Esophagus squamous epithelium (tissue), 5 donors: ENCODE data around the gene MCM3AP. TPM values are rescaled to one million over a fixed set of nuclear protein-coding genes. Genes with fewer than 3 reads are reported as not detected.
"Not testable (repeated sequence)": the region's sequence is repeated elsewhere in the genome, so short reads cannot be mapped to it uniquely, and the experiment has no call there.

ENCODE experiments used
- DNase-seq: peaks from one replicate; lab custom pipeline; 2025; lab: John Stamatoyannopoulos, UW
- H3K27ac ChIP-seq, 4 donors: fragments of 200-600 bp; sonication (generic); one replicate each; pipeline ENCODE4 v1.5.1; 2016 to 2019; ENCODE audit warnings: mild to moderate bottlenecking in 1 of 4
- H3K27me3 ChIP-seq, 4 donors: fragments of 200-600 bp; sonication (generic); 1 replicate in 3 of 4; 2 replicates in 1 of 4; pipeline versions ENCODE4 v1.5.1 to v1.6.0; 2017 to 2021; ENCODE audit warnings: antibody characterized with exemption in 1 of 4
- H3K36me3 ChIP-seq, 3 donors: fragments of 200-600 bp; sonication (generic); one replicate each; pipeline ENCODE4 v1.5.1; 2016 to 2019
- H3K4me1 ChIP-seq, 3 donors: fragments of 200-600 bp; sonication (generic); one replicate each; pipeline ENCODE4 v1.5.1; 2017 to 2019
- H3K4me3 ChIP-seq, 4 donors: fragments of 200-600 bp; sonication (generic); 1 replicate in 3 of 4; 2 replicates in 1 of 4; pipeline ENCODE4 v1.5.1; 2016 to 2019; ENCODE audit warnings: mild to moderate bottlenecking in 2 of 4, moderate library complexity in 1 of 4
- H3K9me3 ChIP-seq, 3 donors: fragments of 200-600 bp; sonication (generic); one replicate each; pipeline ENCODE4 v1.5.1; 2016 to 2019
- POLR2A ChIP-seq, 4 donors: fragments of 450-650 bp; IDR thresholded peaks; one replicate each; pipeline ENCODE4 v1.6.1; 2017; ENCODE audit warnings: antibody characterized with exemption in 4 of 4, mild to moderate bottlenecking in 4 of 4, moderate library complexity in 3 of 4
- WGBS, 2 donors: methylation state at CpG; one replicate each; pipeline ENCODE4 v1.1.5; 2018; 5-methylcytosine and 5-hydroxymethylcytosine counted together
- intact Hi-C: fragments of 100-400 bp; cut with DNase I; formaldehyde crosslinking; loops from one replicate; pipeline ENCODE4 v1.15.0; 2022
- total RNA-seq, 4 donors: library from RNA; depleted of rRNA; stranded (reverse); fragments of >200 nt; gene quantifications; one replicate each; pipeline ENCODE4 v1.1.0, GENCODE V29; 2016
- TF ChIP-seq, protein P1 (sequence below), 6 experiments: fragments of 450-650 bp in 4 of 6; fragments of 200-600 bp in 2 of 6; sonication (generic) in 2 of 6; IDR thresholded peaks; one replicate each; pipeline ENCODE4 v1.5.1; 2016 to 2019; ENCODE audit warnings: antibody characterized with exemption in 6 of 6, mild to moderate bottlenecking in 4 of 6, moderate library complexity in 4 of 6
- donor health status: DM: yes; HTN: yes; CAD: no.

Gene MCM3AP
- total RNA-seq, 4 donors from 2014 or later: 31.3 to 72.7 (median 63.2) TPM

DNA sequence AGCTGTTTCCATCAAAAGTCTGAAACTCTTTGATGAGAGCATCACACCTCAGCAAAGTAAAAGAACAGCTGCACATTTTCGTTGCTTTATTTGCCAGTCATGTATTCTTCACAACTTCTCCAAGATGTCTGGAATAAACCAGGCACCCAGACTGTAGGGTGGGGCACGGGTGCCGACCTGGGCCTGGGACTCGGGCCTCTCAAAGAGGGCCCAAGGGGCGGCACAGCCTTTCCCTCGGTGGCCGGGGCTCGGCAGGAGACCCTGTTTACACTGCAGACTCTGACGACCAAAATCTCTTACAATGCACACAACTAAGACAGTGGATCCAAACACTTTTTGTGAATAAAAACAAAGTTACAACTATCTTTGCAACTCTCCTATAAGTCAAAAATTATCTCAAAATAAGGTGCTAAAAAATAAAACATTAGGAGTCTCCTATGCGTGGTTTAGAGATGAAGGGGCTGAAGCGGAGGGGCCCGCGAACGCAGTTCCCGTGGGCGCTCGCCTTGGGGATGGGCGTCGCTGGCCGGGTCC is 57.5 kb downstream of the MCM3AP start:
- 1% methylated on average over 19 of the region's 20 CpGs for WGBS, 2 donors
- intact Hi-C loops: loop anchor here (10.0 kb wide), 1 partner anchor 97 kb away; the partner anchor contains the start of genes C21orf58 and PCNT
- no peak for DNase-seq
- TF ChIP-seq, protein P1, sequence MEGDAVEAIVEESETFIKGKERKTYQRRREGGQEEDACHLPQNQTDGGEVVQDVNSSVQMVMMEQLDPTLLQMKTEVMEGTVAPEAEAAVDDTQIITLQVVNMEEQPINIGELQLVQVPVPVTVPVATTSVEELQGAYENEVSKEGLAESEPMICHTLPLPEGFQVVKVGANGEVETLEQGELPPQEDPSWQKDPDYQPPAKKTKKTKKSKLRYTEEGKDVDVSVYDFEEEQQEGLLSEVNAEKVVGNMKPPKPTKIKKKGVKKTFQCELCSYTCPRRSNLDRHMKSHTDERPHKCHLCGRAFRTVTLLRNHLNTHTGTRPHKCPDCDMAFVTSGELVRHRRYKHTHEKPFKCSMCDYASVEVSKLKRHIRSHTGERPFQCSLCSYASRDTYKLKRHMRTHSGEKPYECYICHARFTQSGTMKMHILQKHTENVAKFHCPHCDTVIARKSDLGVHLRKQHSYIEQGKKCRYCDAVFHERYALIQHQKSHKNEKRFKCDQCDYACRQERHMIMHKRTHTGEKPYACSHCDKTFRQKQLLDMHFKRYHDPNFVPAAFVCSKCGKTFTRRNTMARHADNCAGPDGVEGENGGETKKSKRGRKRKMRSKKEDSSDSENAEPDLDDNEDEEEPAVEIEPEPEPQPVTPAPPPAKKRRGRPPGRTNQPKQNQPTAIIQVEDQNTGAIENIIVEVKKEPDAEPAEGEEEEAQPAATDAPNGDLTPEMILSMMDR (IDR thresholded peaks at IDR 0.05): no peak
- TF ChIP-seq POLR2A (IDR thresholded peaks at IDR 0.05): no peak
- peaks cover 0 to 24% (median under 1%) of the 10 kb centered on the region in 3 donors for H3K36me3 ChIP-seq
- H3K4me1 ChIP-seq: peaks cover 20 to 54% (median 28%) of the 10 kb centered on the region in 3 donors
- H3K27me3 ChIP-seq: no peaks in the 10 kb centered on the region
- H3K27ac ChIP-seq: peak overlapping the region; percentile 83 to 96 (median 94)
- peak overlapping the region; percentile 67 to 98 (median 75) for H3K4me3 ChIP-seq
- H3K9me3 ChIP-seq: no peaks in the 10 kb centered on the region

DNA sequence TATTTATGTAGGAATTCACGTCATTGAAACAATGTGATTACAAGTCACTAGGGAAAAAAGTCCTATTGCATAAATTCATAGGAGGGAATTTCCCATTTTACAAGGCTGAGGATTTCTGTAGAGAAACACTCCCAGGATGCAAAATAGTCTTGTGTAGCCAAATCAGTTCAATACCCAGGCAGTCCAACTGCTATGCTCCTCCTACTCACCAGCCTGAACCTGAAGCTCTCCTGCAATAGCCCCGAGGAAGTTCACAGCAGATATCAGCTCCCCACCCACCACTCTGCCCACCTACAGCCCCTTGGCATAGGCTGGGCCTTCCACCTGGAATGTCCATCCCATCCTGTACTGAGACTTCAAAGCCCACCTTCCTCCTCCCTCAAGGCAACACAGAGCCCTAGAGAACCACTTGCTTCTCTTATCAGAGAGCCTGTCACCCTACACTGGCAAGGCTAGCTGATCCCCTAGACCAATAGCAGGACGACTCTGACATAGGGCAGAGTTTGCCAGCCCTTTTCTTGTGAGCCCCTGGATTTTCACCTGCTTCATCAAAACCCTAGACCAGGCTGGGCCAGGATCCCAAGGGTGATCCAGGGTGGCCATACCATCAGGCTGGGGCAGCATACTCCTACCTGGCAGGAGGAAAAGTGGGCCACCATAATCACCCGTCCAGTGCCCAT is 58.4 kb downstream of the MCM3AP start:
- no peak for DNase-seq
- intact Hi-C loops: loop anchor here (10.0 kb wide), 1 partner anchor 98 kb away; the partner anchor contains the start of genes C21orf58 and PCNT
- WGBS, 2 donors: 23 to 35% methylated on average over 3 to 4 of the region's 4 CpGs
- no peaks in the 10 kb centered on the region for H3K27me3 ChIP-seq
- H3K36me3 ChIP-seq: peaks cover 0 to 24% (median 5%) of the 10 kb centered on the region in 3 donors
- peak overlapping the region; percentile 67 to 98 (median 75) for H3K4me3 ChIP-seq
- H3K27ac ChIP-seq: peak overlapping the region; percentile 83 to 96 (median 94)
- TF ChIP-seq, protein P1 (IDR thresholded peaks at IDR 0.05): no peak
- peak in 1 of 4 donors; percentile 41 for TF ChIP-seq POLR2A (IDR thresholded peaks at IDR 0.05)
- peaks cover 20 to 54% (median 28%) of the 10 kb centered on the region in 3 donors for H3K4me1 ChIP-seq
- no peaks in the 10 kb centered on the region for H3K9me3 ChIP-seq

DNA sequence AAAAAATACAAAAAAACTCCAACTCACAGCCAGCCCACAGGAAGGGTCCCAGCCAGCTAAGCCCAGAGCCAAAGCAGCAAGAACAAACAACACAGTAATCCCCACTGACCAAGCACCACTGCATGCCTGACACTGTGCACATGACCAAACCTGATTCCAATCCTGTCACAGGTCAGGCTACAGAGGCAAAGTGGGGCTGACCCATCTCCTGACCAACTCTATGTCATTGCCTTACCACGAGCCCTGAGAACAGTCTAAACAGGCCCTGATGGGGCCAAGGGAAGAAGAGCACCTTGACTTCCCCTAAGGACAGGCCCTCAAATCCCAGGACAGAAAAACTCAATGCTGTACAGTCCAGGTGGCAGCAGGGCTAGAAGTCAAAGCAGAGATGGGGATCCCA is 59.3 kb downstream of the MCM3AP start:
- DNase-seq: no peak
- intact Hi-C loops: loop anchor here (10.0 kb wide), 1 partner anchor 99 kb away; the partner anchor contains the start of genes C21orf58 and PCNT

DNA sequence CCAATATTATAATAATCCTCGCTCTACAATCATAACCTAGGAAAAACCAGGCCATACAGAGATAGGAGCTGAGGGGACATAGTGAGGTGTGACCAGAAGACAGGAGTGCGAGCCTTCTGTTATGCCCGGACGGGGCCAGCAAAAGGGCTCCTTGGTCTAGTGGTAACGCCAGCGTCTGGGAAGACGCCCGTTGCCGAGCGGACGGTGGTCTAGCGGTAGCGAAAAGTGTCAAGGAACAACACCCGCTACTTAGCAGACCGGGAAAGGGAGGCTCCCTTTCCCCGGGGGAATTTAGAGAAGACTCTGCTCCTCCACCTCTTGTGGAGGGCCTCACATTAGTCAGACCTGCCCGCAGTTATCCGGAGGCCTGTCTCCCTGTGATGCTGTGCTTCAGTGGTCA is 61.8 kb downstream of the MCM3AP start:
- H3K27me3 ChIP-seq, H3K4me3 ChIP-seq, H3K27ac ChIP-seq, DNase-seq, H3K9me3 ChIP-seq: not testable (repeated sequence)
- H3K36me3 ChIP-seq: peaks cover 5 to 52% (median 28%) of the 10 kb centered on the region in 3 donors
- 90 to 93% methylated on average over 14 to 18 of the region's 18 CpGs for WGBS, 2 donors
- peaks cover 12 to 39% (median 21%) of the 10 kb centered on the region in 3 donors for H3K4me1 ChIP-seq
- intact Hi-C loops: loop anchor here (10.0 kb wide), 1 partner anchor 101 kb away; the partner anchor contains the start of genes C21orf58 and PCNT

More for the DNA sequence above, 59.3 kb downstream of the MCM3AP start:
- Histone ChIP-seq H3K27me3 (no peaks in the 10 kb centered on the region), H3K9me3 (no peaks in the 10 kb centered on the region), H3K4me1 (peaks cover 20 to 54% (median 28%) of the 10 kb centered on the region in 3 donors), H3K27ac (peak overlapping the region; percentile 32 to 96 (median 88)), H3K36me3 (peaks cover 5 to 28% (median 5%) of the 10 kb centered on the region in 3 donors), H3K4me3 (peak overlapping the region in 1 of 4 donors; percentile 98)
- TF ChIP-seq, protein P1 (IDR thresholded peaks at IDR 0.05): no peak
- TF ChIP-seq POLR2A (IDR thresholded peaks at IDR 0.05): no peak
- 67 to 71% methylated on average over 1 of the region's 1 CpG for WGBS, 2 donors

DNA sequence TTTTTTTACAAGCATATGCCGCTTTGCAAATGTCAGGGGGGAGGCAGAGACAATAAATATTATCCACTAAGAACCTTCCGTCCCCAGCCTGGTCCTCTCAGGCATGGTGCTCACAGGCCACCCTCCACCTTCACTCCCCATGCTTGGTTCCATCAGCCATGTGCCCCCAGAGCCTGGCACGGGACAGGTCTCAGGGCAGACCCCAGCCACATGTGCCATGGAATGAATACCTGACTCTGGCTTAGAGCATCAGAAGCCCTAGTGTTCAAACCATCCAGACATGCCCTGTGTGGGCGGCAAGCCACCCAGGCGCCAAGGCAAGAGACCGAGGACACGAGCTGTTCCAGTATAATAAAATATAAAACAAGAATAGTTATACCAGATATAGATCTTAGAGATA is 62.2 kb downstream of the MCM3AP start:
- no peak overlapping the region for H3K4me3 ChIP-seq
- no peak overlapping the region for H3K27ac ChIP-seq
- TF ChIP-seq, protein P1 (IDR thresholded peaks at IDR 0.05): no peak
- TF ChIP-seq POLR2A (IDR thresholded peaks at IDR 0.05): no peak
- WGBS, 2 donors: 74 to 94% methylated on average over 6 to 7 of the region's 7 CpGs
- intact Hi-C loops: loop anchor here (10.0 kb wide), 1 partner anchor 102 kb away; the partner anchor contains the start of genes C21orf58 and PCNT
- no peaks in the 10 kb centered on the region for H3K9me3 ChIP-seq
- H3K4me1 ChIP-seq: peaks cover 12 to 39% (median 21%) of the 10 kb centered on the region in 3 donors
- DNase-seq: no peak
- H3K27me3 ChIP-seq: no peaks in the 10 kb centered on the region
- peaks cover 5 to 57% (median 28%) of the 10 kb centered on the region in 3 donors for H3K36me3 ChIP-seq
